Natural killer cell (primary cell): ENCODE data around the gene GNS. TPM values are rescaled to one million over a fixed set of nuclear protein-coding genes. Genes with fewer than 3 reads are reported as not detected.

Experiments
- ATAC-seq, 3 donors: fragments of 150-1000 bp in 2 of 3; fragments of 200-7000 bp in 1 of 3; cut with Tn5 transposase; 1 replicate in 1 of 3; 2 replicates in 2 of 3; pipeline ENCODE4 v1.10.0; 2021; ENCODE audit warnings: mild to moderate bottlenecking in 2 of 3, moderate library complexity in 2 of 3
- DNase-seq, 2 donors: peaks; one replicate each; pipeline versions ENCODE4 v3.0.0 to v3.0.0-alpha.2; 2013 to 2021; ENCODE audit warnings: mixed read lengths in 1 of 2
- H3K27ac ChIP-seq: one replicate; pipeline ENCODE4 v1.5.1; 2013; ENCODE audit warnings: mild to moderate bottlenecking, low read length
- H3K27me3 ChIP-seq: one replicate; pipeline ENCODE4 v1.6.1; 2013; ENCODE audit warnings: low read length; ENCODE audit not compliant: control insufficient read depth, insufficient read depth
- H3K36me3 ChIP-seq: one replicate; pipeline ENCODE4 v1.6.1; 2013; ENCODE audit warnings: low read length; ENCODE audit not compliant: control insufficient read depth, insufficient read depth
- H3K4me1 ChIP-seq: one replicate; pipeline ENCODE4 v1.6.1; 2013; ENCODE audit warnings: low read length; ENCODE audit not compliant: control insufficient read depth, insufficient read depth
- H3K4me3 ChIP-seq: one replicate; pipeline ENCODE4 v1.5.1; 2013; ENCODE audit warnings: low read length
- H3K9me3 ChIP-seq: one replicate; pipeline ENCODE4 v1.6.1; 2013; ENCODE audit warnings: low read length; ENCODE audit not compliant: control insufficient read depth, insufficient read depth
- H3K27ac Mint-ChIP-seq, 2 donors: one replicate each; pipeline ENCODE4 v1.8.0; 2022; ENCODE audit warnings: mild to moderate bottlenecking in 2 of 2, mixed read lengths in 2 of 2, moderate library complexity in 1 of 2
- H3K27me3 Mint-ChIP-seq, 2 donors: one replicate each; pipeline ENCODE4 v1.8.0; 2022; ENCODE audit warnings: low read depth in 2 of 2, mixed read lengths in 2 of 2
- H3K36me3 Mint-ChIP-seq: one replicate; pipeline ENCODE4 v1.8.0; 2022; ENCODE audit warnings: mixed read lengths
- H3K4me1 Mint-ChIP-seq, 2 donors: one replicate each; pipeline ENCODE4 v1.8.0; 2022; ENCODE audit warnings: mixed read lengths in 2 of 2
- H3K4me3 Mint-ChIP-seq: one replicate; pipeline ENCODE4 v1.8.0; 2022; ENCODE audit warnings: mild to moderate bottlenecking, moderate library complexity, mixed read lengths
- H3K9me3 Mint-ChIP-seq, 2 donors: one replicate each; pipeline ENCODE4 v1.8.0; 2022; ENCODE audit warnings: mixed read lengths in 2 of 2
- WGBS: methylation state at CpG from one replicate; pipeline ENCODE4 v1.1.7; 2013; ENCODE audit warnings: missing lambda C conversion rate; ENCODE audit not compliant: insufficient coverage; 5-methylcytosine and 5-hydroxymethylcytosine counted together
- intact Hi-C: fragments of 100-400 bp; cut with micrococcal nuclease; formaldehyde crosslinking; loops from one replicate; pipeline ENCODE4 v1.14.2; 2022
- total RNA-seq, 4 donors: library from RNA; stranded (reverse); fragments of 120-200 nt in 1 of 4; gene quantifications; one replicate each; pipeline versions ENCODE4 v1.2.3 to v1.2.4, GENCODE V29; 2013 to 2022
- TF ChIP-seq, protein P1 (sequence below): fragments of 200-600 bp; IDR thresholded peaks from one replicate; pipeline ENCODE4 v1.8.0; 2022; ENCODE audit warnings: antibody characterized with exemption

The GNS gene
- total RNA-seq, 3 donors from 2014 or later (not counting 1 experiment from before 2014, with no cell fraction given): 51.9 to 73.9 (median 59.7) TPM

DNA sequence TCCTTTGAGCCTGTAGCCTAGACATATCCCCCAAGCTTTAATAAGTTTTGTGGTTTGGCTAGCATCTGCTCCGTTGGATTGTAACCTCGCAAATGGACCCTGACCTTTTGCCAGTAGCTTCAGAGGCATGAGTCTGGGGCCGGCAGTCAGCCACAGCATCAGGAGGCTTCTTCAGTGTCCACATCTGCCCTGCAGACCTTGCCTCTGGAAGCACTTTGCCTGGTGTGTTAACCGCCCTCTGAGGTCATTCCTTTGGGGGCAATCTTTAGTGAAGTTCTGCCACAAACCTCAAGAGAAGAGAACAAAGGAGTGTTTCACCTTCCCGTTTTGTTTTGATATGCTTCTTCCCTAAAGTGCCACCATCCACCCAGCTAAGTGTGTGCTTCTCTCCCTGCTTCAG lies 71.4 kb downstream of the GNS start:
- ATAC-seq (no peak), DNase-seq (peak in 1 of 2 donors; percentile 48)
- Mint-ChIP-seq H3K4me3 (no peak overlapping the region), H3K36me3 (no peaks in the 10 kb centered on the region), H3K27ac (peak overlapping the region; percentile 76 to 79), H3K9me3 (peaks cover 0 to 3% of the 10 kb centered on the region in 2 donors), H3K27me3 (no peaks in the 10 kb centered on the region), H3K4me1 (peaks cover 51 to 57% of the 10 kb centered on the region in 2 donors)
- TF ChIP-seq, protein P1, sequence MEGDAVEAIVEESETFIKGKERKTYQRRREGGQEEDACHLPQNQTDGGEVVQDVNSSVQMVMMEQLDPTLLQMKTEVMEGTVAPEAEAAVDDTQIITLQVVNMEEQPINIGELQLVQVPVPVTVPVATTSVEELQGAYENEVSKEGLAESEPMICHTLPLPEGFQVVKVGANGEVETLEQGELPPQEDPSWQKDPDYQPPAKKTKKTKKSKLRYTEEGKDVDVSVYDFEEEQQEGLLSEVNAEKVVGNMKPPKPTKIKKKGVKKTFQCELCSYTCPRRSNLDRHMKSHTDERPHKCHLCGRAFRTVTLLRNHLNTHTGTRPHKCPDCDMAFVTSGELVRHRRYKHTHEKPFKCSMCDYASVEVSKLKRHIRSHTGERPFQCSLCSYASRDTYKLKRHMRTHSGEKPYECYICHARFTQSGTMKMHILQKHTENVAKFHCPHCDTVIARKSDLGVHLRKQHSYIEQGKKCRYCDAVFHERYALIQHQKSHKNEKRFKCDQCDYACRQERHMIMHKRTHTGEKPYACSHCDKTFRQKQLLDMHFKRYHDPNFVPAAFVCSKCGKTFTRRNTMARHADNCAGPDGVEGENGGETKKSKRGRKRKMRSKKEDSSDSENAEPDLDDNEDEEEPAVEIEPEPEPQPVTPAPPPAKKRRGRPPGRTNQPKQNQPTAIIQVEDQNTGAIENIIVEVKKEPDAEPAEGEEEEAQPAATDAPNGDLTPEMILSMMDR: no peak
- Histone ChIP-seq H3K27me3 (no peaks in the 10 kb centered on the region), H3K27ac (peak overlapping the region; percentile 1), H3K36me3 (peaks cover 60% of the 10 kb centered on the region), H3K4me1 (peaks cover 45% of the 10 kb centered on the region), H3K9me3 (no peaks in the 10 kb centered on the region), H3K4me3 (no peak overlapping the region)
- 40% methylated on average over 5 of the region's 5 CpGs for WGBS
- intact Hi-C loops: no loop called here

DNA sequence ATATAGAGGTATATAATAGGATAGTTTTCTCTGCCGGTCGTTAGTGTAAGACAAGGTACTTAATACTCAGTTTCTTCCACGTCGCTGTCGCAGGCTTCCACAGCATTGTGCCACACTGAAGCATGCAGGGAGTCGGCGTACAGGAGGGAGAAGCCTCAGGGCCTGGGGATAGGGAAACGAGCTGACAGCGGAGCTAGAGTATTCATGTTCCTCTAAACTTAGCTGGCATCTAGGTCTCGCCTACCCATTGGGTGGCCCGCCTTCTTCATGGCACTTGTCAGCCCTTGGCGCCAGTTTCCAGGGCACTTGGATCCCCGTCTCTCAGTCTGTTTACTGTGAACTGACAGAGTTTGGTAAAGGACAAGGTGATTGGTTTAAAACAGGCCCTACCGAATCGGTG lies 73.6 kb downstream of the GNS start:
- H3K27me3 Mint-ChIP-seq: no peaks in the 10 kb centered on the region
- Histone ChIP-seq H3K4me3 (no peak overlapping the region), H3K27me3 (no peaks in the 10 kb centered on the region), H3K27ac (peak overlapping the region; percentile 82), H3K4me1 (peaks cover 67% of the 10 kb centered on the region), H3K36me3 (peaks cover 47% of the 10 kb centered on the region), H3K9me3 (no peaks in the 10 kb centered on the region)
- ATAC-seq (no peak), DNase-seq (no peak)
- H3K4me3 Mint-ChIP-seq: peak overlapping the region; percentile 21
- intact Hi-C loops: no loop called here
- peak overlapping the region; percentile 91 to 93 for H3K27ac Mint-ChIP-seq
- 92% methylated on average over 15 of the region's 15 CpGs for WGBS
- TF ChIP-seq, protein P1: no peak
- H3K9me3 Mint-ChIP-seq: peaks cover 0 to 3% of the 10 kb centered on the region in 2 donors
- H3K36me3 Mint-ChIP-seq: no peaks in the 10 kb centered on the region
- peaks cover 57 to 63% of the 10 kb centered on the region in 2 donors for H3K4me1 Mint-ChIP-seq

DNA sequence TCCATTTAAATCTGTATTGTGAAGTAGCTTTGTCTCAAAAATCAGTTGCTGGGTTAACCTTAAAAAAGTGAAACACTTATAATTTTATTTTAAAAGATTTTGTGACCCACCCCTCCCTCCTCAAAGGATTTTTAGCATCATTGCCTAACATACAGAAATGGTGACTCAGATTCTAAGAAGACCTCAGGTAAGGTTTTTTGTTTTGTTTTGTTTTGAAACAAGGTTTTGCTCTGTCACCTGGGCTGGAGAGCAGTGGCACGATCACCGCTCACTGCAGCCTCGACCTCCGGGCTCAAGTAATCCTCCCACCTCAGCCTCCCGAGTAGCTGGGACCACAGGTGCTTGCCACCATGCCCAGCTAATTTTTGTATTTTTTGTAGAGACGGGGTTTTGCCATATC lies 74.2 kb downstream of the GNS start:
- WGBS: 89% methylated on average over 6 of the region's 6 CpGs
- Histone ChIP-seq H3K27me3 (no peaks in the 10 kb centered on the region), H3K4me3 (no peak overlapping the region), H3K36me3 (peaks cover 43% of the 10 kb centered on the region), H3K27ac (peak overlapping the region; percentile 82), H3K9me3 (no peaks in the 10 kb centered on the region), H3K4me1 (peaks cover 72% of the 10 kb centered on the region)
- H3K4me1 Mint-ChIP-seq: peaks cover 61 to 67% of the 10 kb centered on the region in 2 donors
- ATAC-seq (peak in 2 of 3 donors; percentile 7 to 34), DNase-seq (peak in 1 of 2 donors; percentile 55)
- TF ChIP-seq, protein P1: no peak
- H3K4me3 Mint-ChIP-seq: peak overlapping the region; percentile 21
- H3K27ac Mint-ChIP-seq: peak overlapping the region; percentile 91 to 93
- peaks cover 0 to 3% of the 10 kb centered on the region in 2 donors for H3K9me3 Mint-ChIP-seq
- H3K27me3 Mint-ChIP-seq: no peaks in the 10 kb centered on the region
- no peaks in the 10 kb centered on the region for H3K36me3 Mint-ChIP-seq
- intact Hi-C loops: no loop called here
